Body of pancreas (tissue), 4 donors: Measurements from ENCODE around the gene TCF7. TPM values are rescaled to one million over a fixed set of nuclear protein-coding genes. Genes with fewer than 3 reads are reported as not detected.

ENCODE experiments used
- ATAC-seq: fragments of 150-250 bp; one replicate; pipeline ENCODE4 v1.9.1; 2016
- DNase-seq, 4 donors: peaks; one replicate each; pipeline ENCODE4 v3.0.0-alpha.2; 2019
- H3K27ac ChIP-seq, 4 donors: fragments of 200-600 bp; sonication (generic); 1 replicate in 3 of 4; 2 replicates in 1 of 4; pipeline versions ENCODE4 v1.5.1 to v1.6.1; 2016 to 2019; ENCODE audit warnings: mild to moderate bottlenecking in 1 of 4, mixed read lengths in 1 of 4, moderate library complexity in 1 of 4
- H3K27me3 ChIP-seq, 2 donors: fragments of 200-600 bp; sonication (generic); one replicate each; pipeline ENCODE4 v1.6.0; 2016; ENCODE audit warnings: mild to moderate bottlenecking in 1 of 2
- H3K36me3 ChIP-seq, 2 donors: fragments of 200-600 bp; sonication (generic); replicated peaks in 1 of 2; 2 replicates each; pipeline ENCODE4 v1.5.1; 2016; ENCODE audit warnings: low read depth in 2 of 2; ENCODE audit not compliant: insufficient read depth in 1 of 2
- H3K4me1 ChIP-seq: fragments of 200-600 bp; sonication (generic); one replicate; pipeline ENCODE4 v1.6.0; 2016
- H3K4me3 ChIP-seq, 2 donors: fragments of 200-600 bp; sonication (generic); 1 replicate in 1 of 2; 2 replicates in 1 of 2; pipeline ENCODE4 v1.5.1; 2016 to 2019
- H3K9me3 ChIP-seq, 3 donors: fragments of 200-600 bp; sonication (generic); 1 replicate in 2 of 3; 2 replicates in 1 of 3; pipeline ENCODE4 v1.5.1; 2016
- CTCF ChIP-seq, 7 experiments: fragments of 450-650 bp in 4 of 7; fragments of 200-600 bp in 3 of 7; sonication (generic) in 3 of 7; IDR thresholded peaks; one replicate each; pipeline ENCODE4 v1.5.1; 2016 to 2019; ENCODE audit warnings: antibody characterized with exemption in 7 of 7
- POLR2A ChIP-seq, 3 donors: fragments of 450-650 bp; IDR thresholded peaks; one replicate each; pipeline ENCODE4 v1.6.1; 2016; ENCODE audit warnings: antibody characterized with exemption in 3 of 3, mild to moderate bottlenecking in 2 of 3
- WGBS, 2 donors: methylation state at CpG; one replicate each; pipeline ENCODE4 v1.1.5; 2017; 5-methylcytosine and 5-hydroxymethylcytosine counted together
- intact Hi-C: fragments of 100-400 bp; cut with DNase I; formaldehyde crosslinking; loops from one replicate; pipeline ENCODE4 v1.15.1; 2023
- total RNA-seq, 2 donors: library from RNA; depleted of rRNA; stranded (reverse); fragments of >200 nt; gene quantifications; one replicate each; pipeline ENCODE4 v1.1.0, GENCODE V29; 2016

Gene TCF7
- 1 to 10 TPM; 6.3 to 9.1 TPM for total RNA-seq

GRCh38 chr5:134113902-134114875 lies at the start of gene TCF7:
TSS of gene TCF7 (plus strand) at chr5:134114681. CDS start at chr5:134114907, 226 bp downstream.
- Histone ChIP-seq H3K9me3 (no peaks in the 10 kb centered on the region), H3K27ac (peak within 1 kb of the TSS; percentile 7 to 76 (median 62)), H3K4me1 (peaks cover 22% of the 10 kb centered on the region), H3K27me3 (no peaks in the 10 kb centered on the region), H3K4me3 (peak within 1 kb of the TSS; percentile 45 to 49), H3K36me3 (no peaks in the 10 kb centered on the region)
- intact Hi-C loops: no loop called here
- DNase-seq: peak; percentile 80 to 88 (median 85)
- 1 to 2% methylated on average over 31 to 85 of the region's 90 CpGs for WGBS, 2 donors
- TF ChIP-seq POLR2A (IDR thresholded peaks at IDR 0.05) (peak; percentile 19 to 47 (median 45)), CTCF (IDR thresholded peaks at IDR 0.05) (peak in 1 of 7 experiments; percentile 6)
- ATAC-seq: peak; percentile 93

GRCh38 chr5:134069553-134069952 lies 44.9 kb upstream of the TCF7 start:
- WGBS, 2 donors: 76 to 84% methylated on average over 6 of the region's 6 CpGs
- TF ChIP-seq POLR2A (IDR thresholded peaks at IDR 0.05): no peak
- TF ChIP-seq CTCF (IDR thresholded peaks at IDR 0.05): no peak
- no peaks in the 10 kb centered on the region for H3K27me3 ChIP-seq
- intact Hi-C loops: no loop called here
- H3K4me3 ChIP-seq: no peak overlapping the region
- DNase-seq: no peak
- H3K27ac ChIP-seq: no peak overlapping the region
- ATAC-seq: no peak
- H3K9me3 ChIP-seq: no peaks in the 10 kb centered on the region
- peaks cover 10% of the 10 kb centered on the region for H3K4me1 ChIP-seq
- H3K36me3 ChIP-seq: no peaks in the 10 kb centered on the region

- ATAC-seq: peak; percentile 69
- H3K9me3 ChIP-seq: no peaks in the 10 kb centered on the region
- H3K27me3 ChIP-seq: no peaks in the 10 kb centered on the region
- no peaks in the 10 kb centered on the region for H3K36me3 ChIP-seq
- intact Hi-C loops: no loop called here
- TF ChIP-seq CTCF (IDR thresholded peaks at IDR 0.05) (peak in 3 of 7 experiments; percentile 11 to 28 (median 21)), POLR2A (IDR thresholded peaks at IDR 0.05) (no peak)
- 5 to 16% methylated on average over 9 to 46 of the region's 46 CpGs for WGBS, 2 donors
- no peak overlapping the region for H3K27ac ChIP-seq
- peak overlapping the region in 1 of 2 donors; percentile 9 for H3K4me3 ChIP-seq
- peak; percentile 36 to 64 (median 48) for DNase-seq
- peaks cover 10% of the 10 kb centered on the region for H3K4me1 ChIP-seq
Observed at GRCh38 chr5:134070725-134071613, 43.5 kb upstream of the TCF7 start.

- H3K27me3 ChIP-seq: no peaks in the 10 kb centered on the region
- no peak overlapping the region for H3K27ac ChIP-seq
- no peak overlapping the region for H3K4me3 ChIP-seq
- no peak for TF ChIP-seq POLR2A (IDR thresholded peaks at IDR 0.05)
- no peak for TF ChIP-seq CTCF (IDR thresholded peaks at IDR 0.05)
- intact Hi-C loops: no loop called here
- peaks cover 10% of the 10 kb centered on the region for H3K4me1 ChIP-seq
- no peaks in the 10 kb centered on the region for H3K9me3 ChIP-seq
- H3K36me3 ChIP-seq: no peaks in the 10 kb centered on the region
- 76 to 77% methylated on average over 5 to 7 of the region's 7 CpGs for WGBS, 2 donors
- no peak for ATAC-seq
- DNase-seq: no peak
Observed at GRCh38 chr5:134071614-134072207, 42.8 kb upstream of the TCF7 start.
